Activated naive CD4-positive, alpha-beta T cell treated with anti-CD3 and anti-CD28 coated beads, Interleukin-2, amount 50 U/mL, for 24 hours (primary cell): ENCODE measurements around the gene SYF2.
"Not testable (repeated sequence)": the region's sequence is repeated elsewhere in the genome, so short reads cannot be mapped to it uniquely, and the experiment has no call there.

Experiments
- H3K27ac Mint-ChIP-seq: one replicate; pipeline ENCODE4 v1.8.0; 2021; ENCODE audit warnings: mild to moderate bottlenecking, mixed read lengths
- H3K27me3 Mint-ChIP-seq: one replicate; pipeline ENCODE4 v1.8.0; 2021; ENCODE audit warnings: mixed read lengths
- H3K36me3 Mint-ChIP-seq: one replicate; pipeline ENCODE4 v1.8.0; 2021; ENCODE audit warnings: mixed read lengths
- H3K4me1 Mint-ChIP-seq: one replicate; pipeline ENCODE4 v1.8.0; 2021; ENCODE audit warnings: mixed read lengths
- H3K4me3 Mint-ChIP-seq: one replicate; pipeline ENCODE4 v1.8.0; 2021; ENCODE audit warnings: mild to moderate bottlenecking, mixed read lengths
- H3K9me3 Mint-ChIP-seq: one replicate; pipeline ENCODE4 v1.8.0; 2021; ENCODE audit warnings: mixed read lengths

SYF2 gene

DNA sequence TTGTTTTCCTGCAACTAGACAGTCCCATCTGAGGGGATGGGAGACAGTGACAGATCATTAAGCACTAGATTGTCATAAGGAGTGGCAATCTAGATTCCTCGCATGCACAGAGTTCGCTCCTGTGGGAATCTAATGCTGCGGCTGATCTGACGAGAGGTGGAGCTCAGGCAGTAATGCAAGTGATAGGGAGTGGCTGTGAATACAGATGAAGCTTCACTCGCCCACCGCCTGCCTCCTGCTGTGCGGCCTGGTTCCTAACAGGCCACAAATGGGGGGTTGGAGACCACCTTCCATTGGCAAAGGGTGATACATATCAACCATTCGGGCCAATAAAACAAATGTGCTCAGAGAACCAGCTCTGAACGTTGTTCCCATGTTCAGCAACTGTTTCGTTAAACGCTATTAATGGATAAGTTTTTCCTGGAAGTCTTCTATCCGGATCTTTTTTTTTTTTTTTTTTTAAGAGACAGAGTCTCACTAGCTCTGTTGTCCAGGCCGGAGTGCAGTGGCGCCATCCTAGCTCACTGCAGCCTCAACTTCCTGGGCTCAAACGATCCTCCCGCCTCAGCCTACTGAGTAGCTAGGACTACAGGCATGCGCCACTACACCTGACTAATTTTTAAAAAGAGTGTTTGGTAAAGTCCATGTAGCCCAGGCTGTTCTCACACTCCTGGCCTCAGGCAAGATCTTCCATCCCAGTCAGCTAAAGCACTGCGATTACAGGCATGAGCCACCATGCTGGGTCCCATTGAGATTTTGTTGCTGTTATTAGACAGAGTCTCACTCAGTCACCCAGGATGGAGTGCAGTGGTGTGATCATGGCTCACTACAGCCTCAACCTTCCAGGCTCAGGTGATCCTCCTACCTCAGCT, 23.6 kb upstream of the SYF2 start:
- Mint-ChIP-seq H3K27me3 (no peaks in the 10 kb centered on the region), H3K27ac (no peak overlapping the region), H3K36me3 (no peaks in the 10 kb centered on the region), H3K9me3 (no peaks in the 10 kb centered on the region), H3K4me3 (no peak overlapping the region), H3K4me1 (peaks cover 8% of the 10 kb centered on the region)

GRCh38 chr1:25253911-25254310, 21.6 kb upstream of the SYF2 start:
- Mint-ChIP-seq H3K4me3 (no peak overlapping the region), H3K27ac (peak overlapping the region; percentile 38), H3K36me3 (no peaks in the 10 kb centered on the region), H3K9me3 (no peaks in the 10 kb centered on the region), H3K27me3 (no peaks in the 10 kb centered on the region), H3K4me1 (no peaks in the 10 kb centered on the region)

DNA sequence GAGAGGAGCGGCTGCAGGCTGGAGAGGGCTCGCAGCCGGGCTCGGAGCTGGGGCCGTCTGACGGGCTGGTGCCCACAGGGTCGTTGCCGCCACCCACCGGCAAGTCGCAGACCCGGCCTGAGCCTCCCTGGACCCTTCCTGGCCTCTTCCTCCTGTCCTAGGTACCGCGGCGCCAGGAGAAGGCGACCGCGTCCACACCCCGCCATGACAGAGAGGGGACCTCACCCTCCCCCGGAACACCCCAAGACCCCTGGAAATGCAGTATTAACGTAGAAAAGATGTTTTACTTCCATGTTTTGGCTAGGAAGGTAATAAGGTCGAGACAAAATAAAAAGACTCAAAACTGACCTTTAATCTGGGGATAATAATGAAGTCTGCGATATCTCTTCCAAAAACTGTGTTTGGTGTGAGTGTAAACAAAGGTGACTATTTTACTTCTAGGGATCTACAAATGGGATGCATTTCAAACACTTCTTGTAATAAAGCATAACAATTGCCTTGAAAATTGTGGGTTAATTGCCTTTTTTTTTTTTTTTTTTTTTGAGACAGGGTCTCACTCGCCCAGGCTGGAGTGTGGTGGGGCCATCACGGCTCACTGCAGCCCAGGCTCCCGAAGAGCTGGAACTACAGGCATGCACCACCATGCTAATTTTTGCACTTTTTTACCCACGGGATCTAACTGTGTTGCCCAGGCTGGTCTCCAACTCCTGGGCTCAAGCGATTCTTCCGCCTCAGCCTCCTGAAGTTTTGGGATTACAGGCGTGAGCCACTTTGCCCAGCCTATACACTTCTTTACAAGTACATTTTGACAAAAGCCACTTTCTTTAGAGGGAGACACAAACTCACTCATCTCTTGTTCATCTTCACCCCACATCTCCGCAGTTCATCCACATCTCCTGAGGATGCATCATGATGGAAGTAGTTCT, 15.8 kb upstream of the SYF2 start:
- peaks cover 40% of the 10 kb centered on the region for H3K4me1 Mint-ChIP-seq
- no peak overlapping the region for H3K27ac Mint-ChIP-seq
- H3K4me3 Mint-ChIP-seq, result peak overlapping the region; percentile 97
- H3K36me3 Mint-ChIP-seq, result peaks cover 20% of the 10 kb centered on the region
- H3K27me3 Mint-ChIP-seq, result no peaks in the 10 kb centered on the region
- no peaks in the 10 kb centered on the region for H3K9me3 Mint-ChIP-seq

- Mint-ChIP-seq H3K27me3 (no peaks in the 10 kb centered on the region), H3K27ac (peak within 1 kb of the TSS; percentile 97), H3K9me3 (no peaks in the 10 kb centered on the region), H3K4me3 (peak within 1 kb of the TSS; percentile 97), H3K36me3 (peaks cover 22% of the 10 kb centered on the region), H3K4me1 (peaks cover 48% of the 10 kb centered on the region)
Observed at GRCh38 chr1:25247024-25247828, 14.9 kb upstream of the SYF2 start, which contains the start of gene RSRP1. TSS of gene RSRP1 (minus strand) at chr1:25247454. CDS start at chr1:25246963, 491 bp downstream.

DNA sequence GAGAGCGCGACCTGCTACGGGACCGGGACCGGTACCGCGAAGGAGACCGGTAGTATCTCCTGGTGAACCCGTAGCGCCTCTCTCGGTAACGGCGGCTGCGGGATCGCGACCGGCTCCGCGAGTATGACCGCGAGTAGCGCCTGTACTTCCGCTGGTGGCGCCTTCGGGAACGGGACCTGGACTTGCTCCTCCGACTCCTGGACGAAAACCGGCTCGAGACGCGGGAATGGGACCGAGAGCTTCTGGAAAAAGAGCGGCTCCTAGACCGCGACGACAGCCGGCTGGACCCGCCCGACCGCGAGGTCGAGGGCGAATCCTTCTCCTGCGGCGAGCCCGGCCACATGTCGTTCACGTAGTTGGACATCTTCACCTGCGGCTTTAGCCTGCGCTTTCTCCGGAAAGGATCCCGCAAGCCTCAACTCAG, 14.3 kb upstream of the SYF2 start:
- Mint-ChIP-seq H3K4me3 (peak overlapping the region; percentile 97), H3K9me3 (no peaks in the 10 kb centered on the region), H3K27ac (peak overlapping the region; percentile 97), H3K4me1 (peaks cover 49% of the 10 kb centered on the region), H3K27me3 (no peaks in the 10 kb centered on the region), H3K36me3 (peaks cover 22% of the 10 kb centered on the region)

DNA sequence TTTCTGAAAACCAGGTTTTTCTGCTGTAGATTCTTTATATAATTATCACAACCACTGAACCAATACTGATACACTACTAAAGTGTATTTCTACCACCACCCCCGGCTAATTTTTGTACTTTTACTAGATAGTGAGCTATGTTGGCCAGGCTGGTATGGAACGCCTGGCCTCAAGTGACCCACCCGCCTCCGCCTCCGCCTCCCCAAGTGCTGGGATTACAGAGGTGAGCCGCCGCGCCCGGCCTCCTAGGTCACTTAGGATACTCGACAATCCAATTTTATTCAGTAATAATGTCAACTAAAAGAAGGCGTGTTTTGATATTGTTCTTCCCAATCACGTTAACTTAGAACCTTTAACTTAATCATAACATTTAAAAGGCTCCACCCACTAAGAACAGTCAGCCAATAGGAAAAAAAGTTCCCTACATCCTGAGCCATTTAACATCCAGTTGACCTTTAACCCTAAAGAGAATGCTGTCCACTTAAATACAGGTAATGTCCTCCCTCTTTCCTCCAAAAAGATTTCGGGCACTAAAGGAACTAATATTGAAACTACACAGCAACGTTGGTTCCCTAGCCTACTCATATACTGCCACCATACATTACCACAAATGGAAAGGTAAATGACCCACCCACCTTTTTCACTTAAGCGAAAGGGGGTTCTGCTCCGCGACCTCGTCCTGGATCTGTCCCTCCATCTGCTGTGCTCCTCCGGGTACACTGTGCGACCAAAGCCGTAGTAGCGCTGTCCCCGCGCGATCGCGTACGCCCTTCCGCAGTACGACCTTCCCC, 13.7 kb upstream of the SYF2 start:
- peak overlapping the region; percentile 97 for H3K27ac Mint-ChIP-seq
- peaks cover 22% of the 10 kb centered on the region for H3K36me3 Mint-ChIP-seq
- peaks cover 55% of the 10 kb centered on the region for H3K4me1 Mint-ChIP-seq
- no peaks in the 10 kb centered on the region for H3K9me3 Mint-ChIP-seq
- H3K27me3 Mint-ChIP-seq, result no peaks in the 10 kb centered on the region
- H3K4me3 Mint-ChIP-seq, result peak overlapping the region; percentile 97

DNA sequence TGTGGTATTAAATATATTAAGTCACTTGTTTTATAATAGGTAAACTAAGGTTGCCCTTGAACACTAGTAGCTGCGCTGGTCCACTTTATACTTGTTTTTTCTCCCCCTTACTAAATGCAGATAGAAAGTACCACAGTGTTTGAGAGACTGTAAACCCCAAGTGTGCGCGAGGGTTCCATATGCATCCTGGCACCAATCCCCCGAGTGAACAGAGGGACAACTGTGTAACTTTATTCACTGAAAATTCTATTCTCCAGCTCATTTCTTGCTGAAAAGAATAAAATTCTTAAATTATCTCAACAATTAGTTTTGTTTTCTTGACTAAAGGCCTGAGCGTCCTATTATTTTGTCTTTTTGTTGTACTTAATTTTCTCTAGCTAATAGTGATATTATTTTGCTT, 13.1 kb upstream of the SYF2 start:
- H3K27ac Mint-ChIP-seq, result peak overlapping the region; percentile 97
- peaks cover 22% of the 10 kb centered on the region for H3K36me3 Mint-ChIP-seq
- no peaks in the 10 kb centered on the region for H3K27me3 Mint-ChIP-seq
- no peaks in the 10 kb centered on the region for H3K9me3 Mint-ChIP-seq
- peak overlapping the region; percentile 97 for H3K4me3 Mint-ChIP-seq
- peaks cover 59% of the 10 kb centered on the region for H3K4me1 Mint-ChIP-seq

DNA sequence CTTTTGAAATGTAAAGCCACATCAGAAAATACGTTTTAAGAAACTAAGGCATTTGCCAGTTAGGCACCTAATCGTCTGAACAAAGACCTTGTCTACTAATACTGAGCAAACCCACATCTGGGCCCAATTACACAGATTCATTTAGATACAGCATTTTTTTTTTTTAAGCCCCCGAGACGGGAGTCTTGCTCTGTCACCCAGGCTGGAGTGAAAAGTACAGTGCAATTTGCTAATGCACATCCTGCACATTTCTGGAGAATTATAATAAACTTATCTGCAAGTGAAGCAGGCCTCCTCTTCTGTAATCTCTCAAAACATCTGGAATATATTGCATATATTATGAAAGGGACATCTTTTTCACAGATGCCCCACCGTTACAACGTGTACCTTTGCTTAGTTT, 11.6 kb upstream of the SYF2 start:
- peak overlapping the region; percentile 61 for H3K4me3 Mint-ChIP-seq
- peaks cover 72% of the 10 kb centered on the region for H3K4me1 Mint-ChIP-seq
- no peaks in the 10 kb centered on the region for H3K27me3 Mint-ChIP-seq
- H3K9me3 Mint-ChIP-seq, result no peaks in the 10 kb centered on the region
- H3K36me3 Mint-ChIP-seq, result peaks cover 22% of the 10 kb centered on the region
- H3K27ac Mint-ChIP-seq, result peak overlapping the region; percentile 77

DNA sequence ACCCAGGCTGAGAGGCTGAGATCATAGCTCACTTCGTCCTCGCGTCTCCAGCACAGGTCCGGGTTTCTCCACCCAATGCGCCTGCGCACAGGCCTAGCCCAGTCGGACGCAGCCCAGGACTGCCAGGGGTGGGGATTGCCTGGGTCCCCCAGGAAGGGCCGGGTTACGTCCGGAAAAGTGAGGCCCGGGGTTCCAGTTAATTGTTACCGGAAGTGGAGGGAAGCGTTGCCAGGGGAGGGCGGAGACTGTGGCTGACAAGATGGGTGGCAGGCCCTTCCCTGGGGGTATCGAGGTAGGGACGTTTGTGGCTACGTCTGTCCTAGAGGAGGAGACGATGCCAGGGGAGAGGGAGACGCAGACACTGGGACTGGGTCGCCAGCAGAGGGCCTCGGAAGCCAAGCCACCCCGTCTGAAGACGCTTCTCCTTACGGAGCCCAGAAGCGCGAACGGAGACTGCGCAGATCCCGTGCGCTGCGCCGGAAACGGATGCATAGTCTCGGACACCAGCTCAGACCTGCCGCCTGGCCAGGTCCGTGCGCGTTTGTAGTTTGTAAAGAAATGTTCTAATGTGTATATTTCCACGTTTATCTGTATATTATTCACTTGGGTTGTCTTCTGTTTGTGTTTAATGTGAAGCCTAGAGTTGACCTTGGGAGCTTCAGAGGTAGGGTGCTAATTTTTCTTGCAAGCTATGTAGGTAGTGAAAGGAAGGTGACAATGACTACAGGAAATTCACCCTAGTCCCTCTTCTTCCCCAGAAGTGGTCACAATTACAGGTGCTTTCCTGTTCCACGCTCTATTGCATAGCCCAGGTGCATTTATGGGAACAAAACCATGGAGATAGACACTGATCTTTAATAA, 7.6 kb upstream of the SYF2 start:
- Mint-ChIP-seq H3K36me3 (peaks cover 8% of the 10 kb centered on the region), H3K9me3 (no peaks in the 10 kb centered on the region), H3K27me3 (no peaks in the 10 kb centered on the region), H3K4me3 (peak overlapping the region; percentile 87), H3K27ac (peak overlapping the region; percentile 94), H3K4me1 (peaks cover 48% of the 10 kb centered on the region)

GRCh38 chr1:25238046-25238445, 5.7 kb upstream of the SYF2 start:
- Mint-ChIP-seq H3K27ac (peak overlapping the region; percentile 19), H3K36me3 (peaks cover 2% of the 10 kb centered on the region), H3K9me3 (no peaks in the 10 kb centered on the region), H3K27me3 (no peaks in the 10 kb centered on the region), H3K4me3 (no peak overlapping the region), H3K4me1 (peaks cover 37% of the 10 kb centered on the region)

- not testable (repeated sequence) for H3K27me3 Mint-ChIP-seq, H3K9me3 Mint-ChIP-seq, H3K27ac Mint-ChIP-seq, H3K4me3 Mint-ChIP-seq, H3K36me3 Mint-ChIP-seq
- peaks cover 30% of the 10 kb centered on the region for H3K4me1 Mint-ChIP-seq
Observed at GRCh38 chr1:25236261-25236660, 4.0 kb upstream of the SYF2 start.

- H3K27ac Mint-ChIP-seq, H3K9me3 Mint-ChIP-seq, H3K4me3 Mint-ChIP-seq, H3K36me3 Mint-ChIP-seq, H3K27me3 Mint-ChIP-seq: not testable (repeated sequence)
- peaks cover 30% of the 10 kb centered on the region for H3K4me1 Mint-ChIP-seq
Observed at GRCh38 chr1:25235411-25235810, 3.1 kb upstream of the SYF2 start.

- H3K9me3 Mint-ChIP-seq, result no peaks in the 10 kb centered on the region
- no peak overlapping the region for H3K27ac Mint-ChIP-seq
- no peaks in the 10 kb centered on the region for H3K27me3 Mint-ChIP-seq
- H3K36me3 Mint-ChIP-seq, result peaks cover 9% of the 10 kb centered on the region
- no peak overlapping the region for H3K4me3 Mint-ChIP-seq
- peaks cover 27% of the 10 kb centered on the region for H3K4me1 Mint-ChIP-seq
Observed at GRCh38 chr1:25232866-25233784, 823 bp upstream of the SYF2 start.
